ENCODE measurements around the gene ONECUT3. TPM values are rescaled to one million over a fixed set of nuclear protein-coding genes. Genes with fewer than 3 reads are reported as not detected.

Gene ONECUT3
- total RNA-seq, 1 donor from 2014 or later: 1.0 TPM

- Mint-ChIP-seq H3K27ac (ENCODE audit: unreplicated experiment) (no peak overlapping the region), H3K4me3 (no peak overlapping the region), H3K27me3 (ENCODE audit: low read depth) (peaks cover 68% of the 10 kb centered on the region), H3K9me3 (no peaks in the 10 kb centered on the region), H3K4me1 (peaks cover 5% of the 10 kb centered on the region), H3K36me3 (ENCODE audit: low read depth) (no peaks in the 10 kb centered on the region)
- no peak for DNase-seq (ENCODE audit: low read depth, low spot score)
- TF ChIP-seq CTCF (conservative IDR thresholded peaks at IDR 0.05): no peak
These were observed 23.1 kb upstream of the ONECUT3 start for GRCh38 chr19:1730157-1730556.

GRCh38 chr19:1734321-1734966 is 18.9 kb upstream of the ONECUT3 start:
- H3K27ac Mint-ChIP-seq (ENCODE audit: unreplicated experiment): no peak overlapping the region
- peaks cover 80% of the 10 kb centered on the region for H3K27me3 Mint-ChIP-seq (ENCODE audit: low read depth)
- no peaks in the 10 kb centered on the region for H3K4me1 Mint-ChIP-seq

GRCh38 chr19:1736280-1736679 is 17.0 kb upstream of the ONECUT3 start:
- no peaks in the 10 kb centered on the region for H3K9me3 Mint-ChIP-seq
- no peaks in the 10 kb centered on the region for H3K4me1 Mint-ChIP-seq
- H3K27ac Mint-ChIP-seq (ENCODE audit: unreplicated experiment): no peak overlapping the region
- no peaks in the 10 kb centered on the region for H3K36me3 Mint-ChIP-seq (ENCODE audit: low read depth)
- peaks cover 85% of the 10 kb centered on the region for H3K27me3 Mint-ChIP-seq (ENCODE audit: low read depth)
- H3K4me3 Mint-ChIP-seq: no peak overlapping the region
- DNase-seq (ENCODE audit: low read depth, low spot score): no peak
- no peak for TF ChIP-seq CTCF (conservative IDR thresholded peaks at IDR 0.05)

More at GRCh38 chr19:1734321-1734966, 18.9 kb upstream of the ONECUT3 start:
- no peaks in the 10 kb centered on the region for H3K36me3 Mint-ChIP-seq (ENCODE audit: low read depth)
- H3K9me3 Mint-ChIP-seq: no peaks in the 10 kb centered on the region
- DNase-seq (ENCODE audit: low read depth, low spot score): no peak
- no peak overlapping the region for H3K4me3 Mint-ChIP-seq
- TF ChIP-seq CTCF (conservative IDR thresholded peaks at IDR 0.05): no peak

GRCh38 chr19:1736927-1737326 is 16.4 kb upstream of the ONECUT3 start:
- H3K4me3 Mint-ChIP-seq: no peak overlapping the region
- no peaks in the 10 kb centered on the region for H3K4me1 Mint-ChIP-seq
- peaks cover 85% of the 10 kb centered on the region for H3K27me3 Mint-ChIP-seq (ENCODE audit: low read depth)
- H3K36me3 Mint-ChIP-seq (ENCODE audit: low read depth): no peaks in the 10 kb centered on the region
- no peak for TF ChIP-seq CTCF (conservative IDR thresholded peaks at IDR 0.05)
- H3K27ac Mint-ChIP-seq (ENCODE audit: unreplicated experiment): no peak overlapping the region
- no peak for DNase-seq (ENCODE audit: low read depth, low spot score)
- no peaks in the 10 kb centered on the region for H3K9me3 Mint-ChIP-seq

GRCh38 chr19:1739960-1740629 is 13.2 kb upstream of the ONECUT3 start:
- no peak for TF ChIP-seq CTCF (conservative IDR thresholded peaks at IDR 0.05)
- H3K9me3 Mint-ChIP-seq: no peaks in the 10 kb centered on the region

More at GRCh38 chr19:1739960-1740629, 13.2 kb upstream of the ONECUT3 start:
- DNase-seq (ENCODE audit: low read depth, low spot score): no peak
- no peak overlapping the region for H3K4me3 Mint-ChIP-seq
- H3K36me3 Mint-ChIP-seq (ENCODE audit: low read depth): no peaks in the 10 kb centered on the region
- H3K27ac Mint-ChIP-seq (ENCODE audit: unreplicated experiment): no peak overlapping the region
- peaks cover 82% of the 10 kb centered on the region for H3K27me3 Mint-ChIP-seq (ENCODE audit: low read depth)
- no peaks in the 10 kb centered on the region for H3K4me1 Mint-ChIP-seq

All from neural crest cell (in vitro differentiated cells).